GM23338 (cell line): ENCODE data around the gene BAG5. TPM values are rescaled to one million over a fixed set of nuclear protein-coding genes. Genes with fewer than 3 reads are reported as not detected.
A peak's percentile ranks its signal among the peaks of the same experiment; 100 is the strongest.

ENCODE experiments used
- ATAC-seq: fragments of 200-7000 bp; cut with Tn5 transposase; 3 replicates; pipeline ENCODE4 v1.9.1; 2020
- DNase-seq: peaks from one replicate; pipeline ENCODE4 v3.0.0-alpha.2; 2015; ENCODE audit warnings: low spot score
- H2AFZ ChIP-seq: fragments of 200-600 bp; sonication (generic); 2 replicates; pipeline ENCODE4 v1.8.0; 2016; ENCODE audit warnings: antibody characterized with exemption, mild to moderate bottlenecking, moderate library complexity
- H3F3A ChIP-seq: fragments of 200-600 bp; sonication (generic); replicated peaks from 2 replicates; pipeline ENCODE4 v1.8.0; 2017; ENCODE audit warnings: antibody characterized with exemption, mixed run types, low read depth
- H3K27ac ChIP-seq: fragments of 200-600 bp; sonication (generic); 2 replicates; pipeline ENCODE4 v1.6.1; 2016; ENCODE audit warnings: low read depth
- H3K27me3 ChIP-seq: fragments of 200-600 bp; sonication (generic); 2 replicates; pipeline ENCODE4 v1.8.0; 2016; ENCODE audit warnings: mild to moderate bottlenecking, mixed run types, moderate library complexity; ENCODE audit not compliant: insufficient read depth
- H3K36me3 ChIP-seq: fragments of 200-600 bp; sonication (generic); 2 replicates; pipeline ENCODE4 v1.8.0; 2016; ENCODE audit warnings: mild to moderate bottlenecking; ENCODE audit not compliant: insufficient read depth
- H3K4me1 ChIP-seq: fragments of 200-600 bp; sonication (generic); 2 replicates; pipeline ENCODE4 v1.8.0; 2016; ENCODE audit warnings: mild to moderate bottlenecking, moderate library complexity; ENCODE audit not compliant: insufficient read depth
- H3K4me2 ChIP-seq: fragments of 200-600 bp; sonication (generic); 2 replicates; pipeline ENCODE4 v1.7.1; 2017; ENCODE audit warnings: mixed run types
- H3K4me3 ChIP-seq: fragments of 200-600 bp; sonication (generic); 2 replicates; pipeline ENCODE4 v1.6.1; 2016; ENCODE audit warnings: mixed run types
- H3K79me2 ChIP-seq: fragments of 200-600 bp; sonication (generic); replicated peaks from 2 replicates; pipeline ENCODE4 v1.8.0; 2017; ENCODE audit warnings: mild to moderate bottlenecking; ENCODE audit not compliant: insufficient read depth
- H3K9me2 ChIP-seq: fragments of 200-600 bp; sonication (generic); 2 replicates; pipeline ENCODE4 v1.8.0; 2017; ENCODE audit not compliant: insufficient read depth
- H4K20me1 ChIP-seq: fragments of 200-600 bp; sonication (generic); replicated peaks from 2 replicates; pipeline ENCODE4 v1.8.0; 2017; ENCODE audit warnings: mild to moderate bottlenecking; ENCODE audit not compliant: insufficient read depth
- H3K27ac Mint-ChIP-seq: 2 replicates; pipeline ENCODE4 v1.8.0; 2020; ENCODE audit warnings: inconsistent platforms, mild to moderate bottlenecking, moderate library complexity, mixed read lengths
- H3K27me3 Mint-ChIP-seq: 3 replicates; pipeline ENCODE4 v1.8.0; 2022; ENCODE audit warnings: low read depth, mild to moderate bottlenecking, moderate library complexity, mixed read lengths, inconsistent platforms; ENCODE audit not compliant: insufficient read depth, poor library complexity
- H3K36me3 Mint-ChIP-seq: 3 replicates; pipeline ENCODE4 v1.8.0; 2021; ENCODE audit warnings: low read depth, mild to moderate bottlenecking, inconsistent platforms, moderate library complexity, mixed read lengths
- H3K4me1 Mint-ChIP-seq: 3 replicates; pipeline ENCODE4 v1.8.0; 2020; ENCODE audit warnings: mild to moderate bottlenecking, inconsistent platforms, mixed read lengths
- H3K4me3 Mint-ChIP-seq: 3 replicates; pipeline ENCODE4 v1.8.0; 2021; ENCODE audit warnings: moderate library complexity, mild to moderate bottlenecking, inconsistent platforms, mixed read lengths
- H3K9me3 Mint-ChIP-seq: 3 replicates; pipeline ENCODE4 v1.8.0; 2020; ENCODE audit warnings: moderate library complexity, mild to moderate bottlenecking, inconsistent platforms, mixed read lengths
- CREB1 ChIP-seq: fragments of 250-450 bp; sonication (Bioruptor Pico); IDR thresholded peaks from 2 replicates; pipeline ENCODE4 v1.5.0; 2020; ENCODE audit warnings: low read depth, mild to moderate bottlenecking, moderate library complexity
- CTCF ChIP-seq, 2 experiments: fragments of 200-600 bp in 1 of 2; sonication (generic) in 1 of 2; conservative IDR thresholded peaks; 2 replicates each; pipeline versions ENCODE4 v1.5.1 to v1.6.1; 2016 to 2017; ENCODE audit warnings: antibody characterized with exemption in 2 of 2, low read depth in 2 of 2, mild to moderate bottlenecking in 2 of 2, moderate library complexity in 1 of 2
- REST ChIP-seq: IDR thresholded peaks from one replicate; pipeline ENCODE4 v1.6.1; 2018; ENCODE audit warnings: antibody characterized with exemption; ENCODE audit not compliant: unreplicated experiment
- STAT1 ChIP-seq: IDR thresholded peaks from one replicate; pipeline ENCODE4 v1.6.1; 2016; ENCODE audit warnings: antibody characterized with exemption; ENCODE audit not compliant: unreplicated experiment
- ZNF462 ChIP-seq: fragments of 250-450 bp; sonication (Bioruptor Pico); IDR thresholded peaks from 2 replicates; pipeline ENCODE4 v1.5.0; 2020; ENCODE audit warnings: mild to moderate bottlenecking, moderate library complexity
- polyA plus RNA-seq: library from polyadenylated mRNA; unstranded; fragments of >200 nt; fragmentation: Nextera tagmentation; extraction: Ambion mirVana; gene quantifications from 2 replicates; pipeline ENCODE4 v1.2.1, GENCODE V29; 2016
- total RNA-seq: library from RNA; depleted of rRNA; stranded (reverse); fragments of >200 nt; shearing (Covaris generic); gene quantifications from 2 replicates; pipeline ENCODE4 v1.2.3, GENCODE V29; 2014

BAG5 gene
- total and polyA plus RNA-seq, 2 experiments from 2014 or later = 21.1 to 29.2 TPM

- TF ChIP-seq ZNF462 (CRISPR knock-in tag) (no peak), STAT1 (no peak)
Measured at GRCh38 chr14:103540821-103541708, 21.4 kb downstream of the BAG5 start (continued).

- Histone ChIP-seq H3K27me3 (no peaks in the 10 kb centered on the region; the same call in 1 of the 2 replicates), H3K36me3 (no peaks in the 10 kb centered on the region), H3K79me2 (no peaks in the 10 kb centered on the region), H3F3A (0 out of 2 replicates have a peak, but pooled peaks cover 3% of the 10 kb centered on the region), H2AFZ (no peak overlapping the region), H4K20me1 (no peaks in the 10 kb centered on the region; the same call in 1 of the 2 replicates), H3K9me2 (no peaks in the 10 kb centered on the region), H3K4me2 (no peak overlapping the region), H3K4me1 (peaks cover 18% of the 10 kb centered on the region), H3K27ac (no peak overlapping the region), H3K4me3 (no peak overlapping the region)
- Mint-ChIP-seq H3K27me3 (peaks cover 10% of the 10 kb centered on the region), H3K27ac (no peak overlapping the region), H3K4me1 (peaks cover 12% of the 10 kb centered on the region; the same call in 2 of the 3 replicates), H3K4me3 (no peak overlapping the region), H3K9me3 (no peaks in the 10 kb centered on the region), H3K36me3 (no peaks in the 10 kb centered on the region)
- peak in 1 of 2 experiments; percentile 37; a peak in 2 of 4 replicates for TF ChIP-seq CTCF (conservative IDR thresholded peaks at IDR 0.05; ENCODE audit: low read depth in 2 of 2)
- TF ChIP-seq CREB1 (CRISPR knock-in tag) = no peak
- TF ChIP-seq REST = no peak
- ATAC-seq = no peak
- DNase-seq = no peak
Measured at GRCh38 chr14:103539056-103539825, 23.2 kb downstream of the BAG5 start.
